ENCODE results near the gene ZFR. TPM values are rescaled to one million over a fixed set of nuclear protein-coding genes. Genes with fewer than 3 reads are reported as not detected.

ZFR gene
- polyA plus RNA-seq, 1 experiment, result 88.6 TPM

DNA sequence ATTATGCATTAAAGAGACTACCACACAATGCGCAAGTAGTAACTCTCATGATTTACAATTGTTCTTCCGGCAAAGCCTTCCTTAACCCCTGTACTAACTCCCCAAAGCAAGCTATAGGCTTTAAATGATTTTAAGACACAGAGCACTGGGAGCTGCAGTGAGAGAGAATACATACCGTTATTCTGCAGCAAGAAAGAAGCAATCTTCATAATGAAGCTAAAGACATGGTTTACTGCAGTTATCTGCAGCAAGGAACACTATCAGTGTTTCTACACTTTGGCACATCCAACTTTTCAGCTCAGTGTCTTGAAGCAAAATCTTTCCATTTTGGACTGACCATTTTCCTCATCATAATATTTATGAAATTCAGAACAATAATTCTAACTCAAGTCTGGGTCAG, 61.0 kb downstream of the ZFR start:
- H3K36me3 ChIP-seq (ENCODE audit: control insufficient read depth, insufficient read depth, low read length), result peaks cover 5% of the 10 kb centered on the region; the same call in 1 of the 2 replicates
- POLR2A ChIA-PET, result no interaction called here

GRCh38 chr5:32383065-32383464, 61.5 kb downstream of the ZFR start:
- ChIA-PET POLR2A (no interaction called here), CTCF (interaction anchor here (1.0 to 1.1 kb wide), 2 partner anchors 11 to 15 kb away, joined by 3 to 4 read pairs; no protein-coding TSS in a partner anchor)
- TF ChIP-seq, protein P1, sequence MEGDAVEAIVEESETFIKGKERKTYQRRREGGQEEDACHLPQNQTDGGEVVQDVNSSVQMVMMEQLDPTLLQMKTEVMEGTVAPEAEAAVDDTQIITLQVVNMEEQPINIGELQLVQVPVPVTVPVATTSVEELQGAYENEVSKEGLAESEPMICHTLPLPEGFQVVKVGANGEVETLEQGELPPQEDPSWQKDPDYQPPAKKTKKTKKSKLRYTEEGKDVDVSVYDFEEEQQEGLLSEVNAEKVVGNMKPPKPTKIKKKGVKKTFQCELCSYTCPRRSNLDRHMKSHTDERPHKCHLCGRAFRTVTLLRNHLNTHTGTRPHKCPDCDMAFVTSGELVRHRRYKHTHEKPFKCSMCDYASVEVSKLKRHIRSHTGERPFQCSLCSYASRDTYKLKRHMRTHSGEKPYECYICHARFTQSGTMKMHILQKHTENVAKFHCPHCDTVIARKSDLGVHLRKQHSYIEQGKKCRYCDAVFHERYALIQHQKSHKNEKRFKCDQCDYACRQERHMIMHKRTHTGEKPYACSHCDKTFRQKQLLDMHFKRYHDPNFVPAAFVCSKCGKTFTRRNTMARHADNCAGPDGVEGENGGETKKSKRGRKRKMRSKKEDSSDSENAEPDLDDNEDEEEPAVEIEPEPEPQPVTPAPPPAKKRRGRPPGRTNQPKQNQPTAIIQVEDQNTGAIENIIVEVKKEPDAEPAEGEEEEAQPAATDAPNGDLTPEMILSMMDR (IDR thresholded peaks at IDR 0.05; ENCODE audit: insufficient read depth, low read depth, low read length), result no peak
- DNase-seq (ENCODE audit: low read depth), result no peak
- Histone ChIP-seq H3K4me3 (ENCODE audit: low read depth, low read length) (no peak overlapping the region), H3K36me3 (ENCODE audit: control insufficient read depth, insufficient read depth, low read length) (peaks cover 5% of the 10 kb centered on the region; the same call in 1 of the 2 replicates), H3K27me3 (ENCODE audit: control insufficient read depth, insufficient read depth, low read length) (no peaks in the 10 kb centered on the region)

More for the DNA sequence above, 61.0 kb downstream of the ZFR start:
- DNase-seq (ENCODE audit: low read depth), result no peak
- H3K4me3 ChIP-seq (ENCODE audit: low read depth, low read length), result no peak overlapping the region
- CTCF ChIA-PET, result interaction anchor here (1.0 to 1.1 kb wide), 2 partner anchors 12 to 207 kb away, joined by 4 read pairs; no protein-coding TSS in a partner anchor
- H3K27me3 ChIP-seq (ENCODE audit: control insufficient read depth, insufficient read depth, low read length), result no peaks in the 10 kb centered on the region
- TF ChIP-seq, protein P1 (IDR thresholded peaks at IDR 0.05; ENCODE audit: insufficient read depth, low read depth, low read length), result no peak

DNA sequence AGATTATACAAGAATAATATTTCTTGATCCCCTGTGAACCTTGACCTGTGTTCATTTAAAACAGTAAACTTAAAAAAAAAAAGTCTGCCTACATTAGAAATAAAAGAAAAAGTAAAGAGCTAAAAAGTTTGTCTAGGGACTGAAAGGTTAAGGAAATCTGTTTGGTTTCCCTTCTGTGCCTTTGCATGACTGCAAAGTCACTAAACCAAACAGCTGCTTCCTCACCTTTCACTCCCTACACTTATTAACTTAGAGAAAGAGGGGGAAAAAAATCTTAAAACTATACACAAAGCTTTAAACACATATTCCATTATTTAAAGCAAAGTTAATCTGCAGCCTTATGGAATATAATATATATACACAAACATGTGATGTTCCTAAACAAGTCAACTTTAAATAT, 65.1 kb downstream of the ZFR start:
- POLR2A ChIA-PET, result no interaction called here

GRCh38 chr5:32378966-32379365, 65.6 kb downstream of the ZFR start:
- CTCF ChIA-PET, result interaction anchor here (1.1 kb wide), 1 partner anchor 9 kb away, joined by 3 read pairs; no protein-coding TSS in a partner anchor
- H3K36me3 ChIP-seq (ENCODE audit: control insufficient read depth, insufficient read depth, low read length), result peaks cover 6% of the 10 kb centered on the region

More for the DNA sequence above, 65.1 kb downstream of the ZFR start:
- no peak overlapping the region for H3K4me3 ChIP-seq (ENCODE audit: low read depth, low read length)
- CTCF ChIA-PET, result interaction anchor here (1.1 kb wide), 1 partner anchor 11 kb away, joined by 4 read pairs; no protein-coding TSS in a partner anchor
- H3K36me3 ChIP-seq (ENCODE audit: control insufficient read depth, insufficient read depth, low read length), result peaks cover 6% of the 10 kb centered on the region
- no peak for DNase-seq (ENCODE audit: low read depth)
- TF ChIP-seq, protein P1 (IDR thresholded peaks at IDR 0.05; ENCODE audit: insufficient read depth, low read depth, low read length), result no peak
- H3K27me3 ChIP-seq (ENCODE audit: control insufficient read depth, insufficient read depth, low read length), result no peaks in the 10 kb centered on the region

GRCh38 chr5:32369542-32370155, 74.9 kb downstream of the ZFR start:
- peaks cover 4% of the 10 kb centered on the region for H3K36me3 ChIP-seq (ENCODE audit: control insufficient read depth, insufficient read depth, low read length)
- ChIA-PET POLR2A (no interaction called here), CTCF (no interaction called here)
- no peak overlapping the region for H3K4me3 ChIP-seq (ENCODE audit: low read depth, low read length)
- no peak for DNase-seq (ENCODE audit: low read depth)
- TF ChIP-seq, protein P1 (IDR thresholded peaks at IDR 0.05; ENCODE audit: insufficient read depth, low read depth, low read length), result no peak
- H3K27me3 ChIP-seq (ENCODE audit: control insufficient read depth, insufficient read depth, low read length), result no peaks in the 10 kb centered on the region

More at GRCh38 chr5:32378966-32379365, 65.6 kb downstream of the ZFR start:
- TF ChIP-seq, protein P1 (IDR thresholded peaks at IDR 0.05; ENCODE audit: insufficient read depth, low read depth, low read length), result no peak
- POLR2A ChIA-PET, result no interaction called here
- Histone ChIP-seq H3K4me3 (ENCODE audit: low read depth, low read length) (no peak overlapping the region), H3K27me3 (ENCODE audit: control insufficient read depth, insufficient read depth, low read length) (no peaks in the 10 kb centered on the region)
- DNase-seq (ENCODE audit: low read depth), result no peak

Measured in BJ (cell line).